Sigmoid colon (tissue), 4 donors: ENCODE data around the gene HMGN1.

Experiments
- CTCF ChIP-seq, 4 experiments: fragments of 450-650 bp in 3 of 4; fragments of 200-600 bp in 1 of 4; IDR thresholded peaks; one replicate each; pipeline ENCODE4 v1.5.1; 2016 to 2019; ENCODE audit warnings: antibody characterized with exemption in 4 of 4, mild to moderate bottlenecking in 3 of 4, moderate library complexity in 2 of 4
- EP300 ChIP-seq, 4 donors: sonication (generic); formaldehyde crosslinking; IDR thresholded peaks; one replicate each; pipeline ENCODE4 v1.6.1; 2017; ENCODE audit warnings: antibody characterized with exemption in 4 of 4
- POLR2A ChIP-seq, 2 donors: fragments of 450-650 bp; IDR thresholded peaks; one replicate each; pipeline ENCODE4 v1.6.1; 2016; ENCODE audit warnings: antibody characterized with exemption in 2 of 2, mild to moderate bottlenecking in 2 of 2, moderate library complexity in 2 of 2
- POLR2AphosphoS5 ChIP-seq, 4 donors: sonication (generic); formaldehyde crosslinking; IDR thresholded peaks; one replicate each; pipeline ENCODE4 v1.6.1; 2017; ENCODE audit warnings: antibody characterized with exemption in 4 of 4

GRCh38 chr21:39321424-39321823 lies 27.5 kb downstream of the HMGN1 start:
- TF ChIP-seq CTCF (IDR thresholded peaks at IDR 0.05) (no peak), POLR2A (IDR thresholded peaks at IDR 0.05) (no peak), POLR2AphosphoS5 (IDR thresholded peaks at IDR 0.05) (no peak), EP300 (IDR thresholded peaks at IDR 0.05) (no peak)
